Activated CD8-positive, alpha-beta T cell treated with anti-CD3 and anti-CD28 coated beads, Interleukin-2, amount 10 ng/mL, durations not matched to agents 7 days and 5 days (primary cell): ENCODE results near the gene NFYB. TPM values are rescaled to one million over a fixed set of nuclear protein-coding genes. Genes with fewer than 3 reads are reported as not detected.

Source experiments
- ATAC-seq: fragments of 150-1000 bp; cut with Tn5 transposase; one replicate; pipeline ENCODE4 v1.10.0; 2021; ENCODE audit warnings: moderate library complexity
- CTCF ChIA-PET: fragments of 350-600 bp; sonication (Branson Sonifier 250); formaldehyde crosslinking; loops from one replicate; lab custom pipeline; 2021; ENCODE audit warnings: antibody characterized with exemption; lab: Charles Lee
- POLR2A ChIA-PET: fragments of 350-600 bp; sonication (Branson Sonifier 250); formaldehyde crosslinking; loops from one replicate; lab custom pipeline; 2021; ENCODE audit warnings: antibody characterized with exemption; lab: Charles Lee
- DNase-seq: peaks from one replicate; pipeline ENCODE4 v3.0.0-alpha.2; 2020
- H3K27ac Mint-ChIP-seq: one replicate; pipeline ENCODE4 v1.8.0; 2021; ENCODE audit warnings: mild to moderate bottlenecking, mixed read lengths
- H3K27me3 Mint-ChIP-seq: one replicate; pipeline ENCODE4 v1.8.0; 2021; ENCODE audit warnings: low read depth, mixed read lengths
- H3K36me3 Mint-ChIP-seq: one replicate; pipeline ENCODE4 v1.8.0; 2021; ENCODE audit warnings: low read depth, mixed read lengths
- H3K4me1 Mint-ChIP-seq: one replicate; pipeline ENCODE4 v1.8.0; 2021; ENCODE audit warnings: low read depth, mixed read lengths
- H3K4me3 Mint-ChIP-seq: one replicate; pipeline ENCODE4 v1.8.0; 2021; ENCODE audit warnings: mild to moderate bottlenecking, mixed read lengths
- H3K9me3 Mint-ChIP-seq: one replicate; pipeline ENCODE4 v1.8.0; 2022; ENCODE audit warnings: mixed read lengths; ENCODE audit not compliant: insufficient read depth
- total RNA-seq, 2 experiments: library from RNA; stranded (reverse); gene quantifications; one replicate each; pipeline ENCODE4 v1.2.3, GENCODE V29; 2021

NFYB gene
- total RNA-seq = 10 to 100 TPM; 25.4 to 29.8 TPM

DNA sequence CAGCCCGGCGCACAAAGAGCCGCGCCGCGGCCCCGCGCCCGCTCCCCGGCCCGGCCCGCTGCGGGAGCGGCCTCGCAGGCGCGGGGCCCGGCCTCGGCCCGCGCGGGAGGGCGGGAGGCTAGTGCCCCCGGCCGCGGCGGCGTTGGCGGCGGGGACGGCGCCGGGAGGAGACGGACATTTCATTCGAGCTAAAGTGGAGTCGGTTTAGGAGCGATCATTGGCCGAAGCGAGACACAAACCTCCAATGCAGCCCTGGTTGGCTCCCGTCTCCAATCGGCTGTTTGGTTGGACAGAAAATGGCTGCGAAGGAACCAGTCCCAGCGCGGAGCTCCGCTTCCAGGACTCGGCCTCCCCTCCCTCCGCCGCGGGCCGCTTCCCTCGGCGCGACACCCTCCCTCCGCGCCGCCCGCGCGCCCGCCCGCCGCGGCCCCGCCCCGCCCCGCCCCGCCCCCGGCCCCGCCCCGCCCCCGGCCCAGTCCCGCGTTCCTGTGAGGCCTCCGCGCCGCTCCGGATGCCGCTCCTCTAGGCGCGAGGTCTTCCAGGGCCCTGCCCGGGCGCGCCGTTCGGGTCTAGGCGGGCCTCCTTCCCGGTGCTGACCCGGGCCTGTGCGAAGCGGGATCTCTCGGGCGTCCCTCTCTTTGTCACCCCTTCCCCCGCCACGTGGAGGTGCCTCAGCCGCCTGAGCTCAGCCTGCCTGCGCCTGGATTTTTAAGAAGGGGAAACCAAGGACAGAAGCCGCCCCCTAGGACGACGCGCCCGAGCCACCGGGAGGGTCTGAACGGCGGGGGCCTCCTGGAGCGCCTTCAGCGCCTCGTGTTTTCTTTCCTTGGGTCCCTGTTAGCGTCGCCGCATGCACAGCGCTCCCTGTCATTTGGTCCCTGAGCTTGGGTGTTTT lies at the start of gene NFYB:
TSS of gene NFYB (minus strand) at position 309 of the 895 bp plus-strand sequence. CDS start 2,757 bp downstream, outside the sequence.
- DNase-seq (peak; percentile 95), ATAC-seq (peak; percentile 98)
- Mint-ChIP-seq H3K4me1 (peaks cover 20% of the 10 kb centered on the region), H3K4me3 (peak within 1 kb of the TSS; percentile 85), H3K27ac (peak within 1 kb of the TSS; percentile 92), H3K36me3 (no peaks in the 10 kb centered on the region), H3K27me3 (peaks cover 18% of the 10 kb centered on the region), H3K9me3 (no peaks in the 10 kb centered on the region)
- ChIA-PET CTCF (interaction anchor here (0.6 to 1.3 kb wide), 5 partner anchors 11 to 210 kb away, joined by 3 to 4 read pairs (median 3); no protein-coding TSS in a partner anchor), POLR2A (interaction anchor here (0.5 to 3.3 kb wide), 15 partner anchors 10 to 970 kb away, joined by 3 to 34 read pairs (median 4); partner anchors contain the start of genes HSP90B1, NT5DC3, TDG and WASHC4)

DNA sequence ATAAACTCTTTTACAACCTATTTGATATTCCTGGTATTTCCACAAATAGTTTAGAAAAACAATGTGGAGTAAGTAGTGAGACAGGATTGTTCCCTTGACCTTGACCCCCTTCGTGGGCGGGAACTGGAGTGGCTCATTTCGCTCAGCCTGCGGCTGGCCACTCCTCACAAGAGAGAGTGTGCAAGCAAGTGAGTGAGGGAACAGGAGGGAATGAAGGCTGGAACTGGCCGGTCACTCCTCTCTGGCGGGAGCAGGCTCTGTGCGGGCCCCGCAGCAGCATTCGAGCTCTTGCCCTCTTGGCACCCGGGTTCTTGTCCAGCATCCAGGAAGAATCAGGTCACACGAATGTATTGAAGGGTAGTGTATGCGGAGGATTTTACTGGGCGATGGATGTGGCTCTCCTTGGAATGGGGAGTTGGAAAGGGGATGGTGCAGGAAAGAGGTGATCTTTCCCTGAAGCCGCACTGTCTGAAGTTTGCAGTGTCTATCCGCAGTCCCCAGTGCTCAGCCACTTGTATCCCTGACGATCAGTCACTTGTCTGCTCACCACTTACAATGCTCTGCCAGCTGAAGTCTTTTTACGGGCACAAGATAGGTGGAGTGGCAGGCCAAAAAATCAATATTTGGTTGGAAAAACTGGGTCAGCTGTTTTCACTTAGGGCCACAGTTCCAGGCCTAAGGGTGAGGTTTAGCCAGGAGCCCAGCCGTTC lies 49.6 kb upstream of the NFYB start:
- Mint-ChIP-seq H3K27ac (no peak overlapping the region), H3K4me1 (no peaks in the 10 kb centered on the region), H3K4me3 (no peak overlapping the region), H3K27me3 (no peaks in the 10 kb centered on the region), H3K36me3 (no peaks in the 10 kb centered on the region), H3K9me3 (peaks cover 5% of the 10 kb centered on the region)
- no peak for ATAC-seq
- no peak for DNase-seq
- POLR2A ChIA-PET = no interaction called here
- CTCF ChIA-PET = interaction anchor here (1.0 kb wide), 1 partner anchor 13 kb away, joined by 3 read pairs; no protein-coding TSS in a partner anchor

GRCh38 chr12:104183443-104183842 lies 45.4 kb upstream of the NFYB start:
- H3K4me1 Mint-ChIP-seq = peaks cover 2% of the 10 kb centered on the region
- ChIA-PET CTCF (no interaction called here), POLR2A (no interaction called here)
- peaks cover 4% of the 10 kb centered on the region for H3K27me3 Mint-ChIP-seq
- ATAC-seq (no peak), DNase-seq (no peak)
- no peaks in the 10 kb centered on the region for H3K36me3 Mint-ChIP-seq
- H3K27ac Mint-ChIP-seq = no peak overlapping the region
- peaks cover 5% of the 10 kb centered on the region for H3K9me3 Mint-ChIP-seq
- H3K4me3 Mint-ChIP-seq = no peak overlapping the region

DNA sequence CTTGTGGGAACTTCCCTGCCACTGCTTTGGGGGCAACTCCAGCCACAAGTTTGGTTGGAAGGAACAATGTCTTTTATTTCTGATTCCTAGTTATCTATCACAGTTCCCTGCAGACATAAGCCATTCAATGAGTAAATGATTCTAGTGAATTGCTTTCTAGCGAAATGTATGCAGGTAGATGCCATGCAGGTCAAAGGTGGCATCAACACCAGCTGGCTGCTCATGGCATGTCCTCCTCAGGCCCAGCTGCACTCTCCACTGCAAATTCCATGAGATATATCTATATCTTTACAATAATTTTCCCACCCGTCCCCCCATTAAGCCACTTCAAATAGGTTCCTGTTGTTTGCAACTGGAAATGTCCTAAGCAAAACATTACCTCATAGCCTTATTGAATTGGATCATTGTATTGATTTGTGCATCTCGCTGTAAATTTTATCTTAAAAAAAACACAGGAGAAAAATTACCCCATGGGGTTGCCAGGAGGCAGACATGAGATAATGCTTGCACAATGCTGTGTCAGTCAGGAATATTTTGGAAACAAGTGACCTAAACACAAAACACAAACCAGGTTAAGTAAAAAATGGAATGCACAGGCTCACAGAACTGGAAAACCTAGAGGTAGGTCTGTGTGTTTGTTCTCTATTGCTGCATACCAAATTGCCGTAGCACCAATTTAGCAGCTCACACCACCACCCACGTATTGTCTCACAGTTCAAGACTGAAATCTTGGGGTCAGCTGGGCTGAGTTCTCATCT lies 44.8 kb upstream of the NFYB start:
- Mint-ChIP-seq H3K27me3 (peaks cover 4% of the 10 kb centered on the region), H3K27ac (no peak overlapping the region), H3K4me1 (peaks cover 8% of the 10 kb centered on the region), H3K4me3 (no peak overlapping the region), H3K36me3 (no peaks in the 10 kb centered on the region), H3K9me3 (peaks cover 5% of the 10 kb centered on the region)
- CTCF ChIA-PET = no interaction called here
- POLR2A ChIA-PET = no interaction called here
- ATAC-seq (no peak), DNase-seq (no peak)

DNA sequence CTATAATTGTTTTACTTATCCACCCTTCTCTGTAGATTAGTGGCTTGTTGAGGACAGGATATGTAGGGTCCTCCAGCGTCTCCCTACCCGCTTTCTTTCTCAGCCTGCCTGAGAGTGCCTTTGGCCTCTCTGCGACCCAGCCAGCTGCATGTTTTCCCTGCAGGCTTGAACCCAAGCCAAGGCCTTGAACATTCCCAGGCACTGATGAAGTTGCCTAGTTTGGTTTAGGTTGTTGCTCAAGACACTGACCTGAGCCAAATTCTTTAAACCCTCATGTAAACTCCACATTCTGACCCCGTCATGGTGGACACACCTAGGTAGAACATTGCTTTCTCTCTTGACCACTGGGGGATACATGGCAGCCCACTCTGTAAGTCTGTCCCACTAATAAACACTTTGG lies 44.1 kb upstream of the NFYB start:
- DNase-seq (no peak), ATAC-seq (no peak)
- Mint-ChIP-seq H3K27ac (no peak overlapping the region), H3K4me1 (peaks cover 15% of the 10 kb centered on the region), H3K36me3 (no peaks in the 10 kb centered on the region), H3K27me3 (peaks cover 4% of the 10 kb centered on the region), H3K4me3 (no peak overlapping the region), H3K9me3 (peaks cover 5% of the 10 kb centered on the region)
- CTCF ChIA-PET = no interaction called here
- POLR2A ChIA-PET = no interaction called here

DNA sequence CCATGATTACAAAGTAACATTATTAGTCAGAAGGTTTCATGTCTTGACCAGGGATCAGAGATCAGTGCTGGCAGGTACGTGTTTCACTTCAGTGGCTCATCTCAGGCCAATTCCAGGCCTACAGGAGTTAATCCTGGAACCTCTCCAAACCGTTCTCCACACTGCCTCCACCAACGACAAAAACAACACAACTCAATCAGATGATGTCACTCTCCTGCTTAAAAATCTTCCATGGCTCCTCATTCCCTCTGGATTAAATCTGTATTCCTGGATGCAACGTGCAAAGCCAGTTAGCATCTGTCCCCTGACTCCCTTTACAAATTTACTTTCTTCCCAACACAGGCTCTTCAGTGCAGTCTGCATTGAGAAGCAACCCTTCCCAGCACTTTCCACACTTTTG lies 43.3 kb upstream of the NFYB start:
- Mint-ChIP-seq H3K36me3 (no peaks in the 10 kb centered on the region), H3K4me1 (peaks cover 21% of the 10 kb centered on the region), H3K27ac (no peak overlapping the region), H3K27me3 (peaks cover 4% of the 10 kb centered on the region), H3K4me3 (no peak overlapping the region), H3K9me3 (peaks cover 5% of the 10 kb centered on the region)
- ChIA-PET CTCF (no interaction called here), POLR2A (no interaction called here)
- ATAC-seq (no peak), DNase-seq (no peak)

- POLR2A ChIA-PET = no interaction called here
- Mint-ChIP-seq H3K27ac (no peak overlapping the region), H3K9me3 (peaks cover 5% of the 10 kb centered on the region), H3K4me1 (peaks cover 25% of the 10 kb centered on the region), H3K4me3 (no peak overlapping the region), H3K36me3 (no peaks in the 10 kb centered on the region), H3K27me3 (peaks cover 4% of the 10 kb centered on the region)
- no peak for DNase-seq
- ATAC-seq = no peak
- CTCF ChIA-PET = no interaction called here
Observed at GRCh38 chr12:104180374-104180773, 42.4 kb upstream of the NFYB start.

GRCh38 chr12:104177663-104178501 lies 39.9 kb upstream of the NFYB start:
- no peaks in the 10 kb centered on the region for H3K9me3 Mint-ChIP-seq
- H3K36me3 Mint-ChIP-seq = no peaks in the 10 kb centered on the region
- peaks cover 25% of the 10 kb centered on the region for H3K4me1 Mint-ChIP-seq
- ChIA-PET POLR2A (interaction anchor here (0.5 kb wide), 1 partner anchor 791 kb away, joined by 3 read pairs; no protein-coding TSS in a partner anchor), CTCF (interaction anchor here (0.8 kb wide), 1 partner anchor 40 kb away, joined by 3 read pairs; the partner anchor contains the start of gene NFYB)
- H3K4me3 Mint-ChIP-seq = no peak overlapping the region
- no peak overlapping the region for H3K27ac Mint-ChIP-seq
- H3K27me3 Mint-ChIP-seq = peaks cover 4% of the 10 kb centered on the region
- DNase-seq (peak; percentile 32), ATAC-seq (peak; percentile 33)

- ChIA-PET POLR2A (interaction anchor here (0.5 kb wide), 1 partner anchor 791 kb away, joined by 3 read pairs; no protein-coding TSS in a partner anchor), CTCF (no interaction called here)
- peak; percentile 11 for ATAC-seq
- Mint-ChIP-seq H3K4me3 (no peak overlapping the region), H3K36me3 (no peaks in the 10 kb centered on the region), H3K27me3 (peaks cover 4% of the 10 kb centered on the region), H3K27ac (no peak overlapping the region), H3K4me1 (peaks cover 25% of the 10 kb centered on the region), H3K9me3 (no peaks in the 10 kb centered on the region)
- no peak for DNase-seq
Observed at GRCh38 chr12:104177336-104177662, 39.3 kb upstream of the NFYB start.

DNA sequence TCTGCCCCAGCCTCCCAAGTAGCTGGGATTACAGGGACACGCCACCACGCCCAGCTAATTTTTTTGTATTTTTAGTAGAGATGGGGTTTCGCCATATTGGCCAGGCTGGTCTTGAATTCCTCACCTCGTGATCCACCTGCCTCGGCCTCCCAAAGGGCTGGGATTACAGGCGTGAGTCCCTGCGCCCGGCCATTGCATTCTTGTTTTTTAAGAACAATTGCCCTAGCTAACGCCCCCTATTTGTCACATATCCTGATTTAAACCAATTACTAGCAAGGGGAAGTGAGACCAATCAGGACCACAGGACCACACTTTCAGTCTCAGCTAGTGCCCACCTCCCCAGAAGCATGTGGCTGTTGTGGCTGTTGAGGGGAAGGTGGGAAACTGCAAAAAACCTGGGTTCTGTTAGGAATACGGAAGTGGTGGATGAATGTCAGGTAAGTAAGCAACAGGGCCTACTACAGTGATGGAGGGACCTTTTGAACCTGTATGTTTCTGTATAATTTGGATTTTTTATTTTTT lies 37.8 kb upstream of the NFYB start:
- no peak overlapping the region for H3K4me3 Mint-ChIP-seq
- H3K4me1 Mint-ChIP-seq = peaks cover 25% of the 10 kb centered on the region
- no peaks in the 10 kb centered on the region for H3K36me3 Mint-ChIP-seq
- DNase-seq = no peak
- CTCF ChIA-PET = no interaction called here
- no peak for ATAC-seq
- H3K27ac Mint-ChIP-seq = no peak overlapping the region
- POLR2A ChIA-PET = no interaction called here
- no peaks in the 10 kb centered on the region for H3K9me3 Mint-ChIP-seq
- no peaks in the 10 kb centered on the region for H3K27me3 Mint-ChIP-seq
